ENCODE measurements around the gene TM4SF5. TPM values are rescaled to one million over a fixed set of nuclear protein-coding genes. Genes with fewer than 3 reads are reported as not detected.

Gene TM4SF5
- total and polyA plus RNA-seq, 2 of the 8 experiments (the other 6 are each of a cell fraction or from before 2014, with no cell fraction given): not detected

DNA sequence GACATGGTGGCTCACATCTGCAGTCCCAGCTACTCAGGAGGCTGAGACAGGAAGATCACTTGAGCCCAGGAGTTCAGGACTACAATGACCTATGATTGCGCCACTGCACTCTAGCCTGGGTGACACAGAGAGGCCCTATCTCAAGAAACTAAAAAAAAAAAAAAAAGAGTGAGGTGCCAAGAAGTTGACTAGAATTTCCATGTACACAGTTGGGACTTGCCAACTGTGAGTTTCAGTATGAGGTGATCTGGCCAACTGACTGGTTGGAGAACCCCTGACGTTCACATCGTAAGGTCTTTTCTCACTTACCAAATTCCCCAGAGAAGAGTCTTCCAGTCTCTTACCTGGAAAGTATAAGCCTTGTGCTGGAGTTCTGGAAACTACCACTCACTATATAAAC lies 43.6 kb upstream of the TM4SF5 start:
- H2BK5ac ChIP-seq (ENCODE audit: low read depth, low read length): no peak overlapping the region
- no peak overlapping the region for H2BK12ac ChIP-seq (ENCODE audit: low read depth, low read length)
- H3K79me2 ChIP-seq (ENCODE audit: control insufficient read depth in 1 of 2, insufficient read depth in 2 of 2, low read length in 2 of 2): no peaks in the 10 kb centered on the region
- no peak overlapping the region for H2AFZ ChIP-seq (ENCODE audit: low read length)
- H3K9me3 ChIP-seq (ENCODE audit: insufficient read depth in 2 of 2, low read depth in 1 of 2, low read length in 1 of 2): no peaks in the 10 kb centered on the region
- no peak overlapping the region for H3K14ac ChIP-seq (ENCODE audit: insufficient read length)
- no peak overlapping the region for H3K18ac ChIP-seq (ENCODE audit: extremely low read depth, low read length)
- no peak overlapping the region for H3K56ac ChIP-seq (replicated peaks; ENCODE audit: insufficient read length, low read depth, low read length)
- DNase-seq (ENCODE audit: low read depth in 1 of 2, low spot score in 2 of 2) (no peak), FAIRE-seq (no peak)
- peaks cover 2 to 4% of the 10 kb centered on the region in 2 experiments for H4K20me1 ChIP-seq (replicated peaks in 1 of 2; ENCODE audit: control insufficient read depth in 1 of 2, insufficient read depth in 2 of 2, low read length in 2 of 2)
- H4K91ac ChIP-seq (replicated peaks; ENCODE audit: insufficient read length, low read length): no peak overlapping the region
- H3K27ac ChIP-seq (ENCODE audit: low read depth, low read length): no peak overlapping the region
- H2BK120ac ChIP-seq (replicated peaks; ENCODE audit: low read depth, low read length): no peak overlapping the region
- no peak overlapping the region for H3K4me3 ChIP-seq (ENCODE audit: extremely low read depth in 1 of 4, insufficient read depth in 2 of 4, low read depth in 3 of 4, low read length in 4 of 4)
- H3K27me3 ChIP-seq (replicated peaks in 1 of 4; ENCODE audit: control insufficient read depth in 3 of 4, extremely low read depth in 1 of 4, insufficient read depth in 3 of 4, low read length in 3 of 4): no peaks in the 10 kb centered on the region
- no peak overlapping the region for H3K4ac ChIP-seq (replicated peaks; ENCODE audit: insufficient read length, low read depth, low read length)
- H4K5ac ChIP-seq (ENCODE audit: insufficient read length, low read depth, low read length): no peak overlapping the region
- ChIA-PET POLR2A (ENCODE audit: partially characterized antibody) (interaction anchor here (0.8 to 2.3 kb wide), 3 partner anchors 19 to 79 kb away, joined by 3 to 13 read pairs (median 5); partner anchors contain the start of gene PLD2), CTCF (ENCODE audit: partially characterized antibody) (interaction anchor here (0.6 to 0.7 kb wide), 2 partner anchors 14 to 205 kb away, joined by 3 read pairs; no protein-coding TSS in a partner anchor)
- H3K23ac ChIP-seq (ENCODE audit: insufficient read length): no peak overlapping the region
- no peak for TF ChIP-seq SP2 (IDR thresholded peaks at IDR 0.05; ENCODE audit: low read length)
- WGBS, 2 experiments (ENCODE audit: extremely low coverage in 1 of 2, insufficient coverage in 1 of 2, insufficient read length in 1 of 2, insufficient replicate concordance in 2 of 2, low coverage in 1 of 2, low lambda C conversion rate in 2 of 2, missing lambda C conversion rate in 1 of 2): 62% methylated on average over 3 of the region's 3 CpGs; no CpG with 5 or more reads in 1 of the 2 experiments
- peaks cover 7% of the 10 kb centered on the region for H3K23me2 ChIP-seq (ENCODE audit: low read depth, low read length)
- H4K8ac ChIP-seq (ENCODE audit: extremely low read depth, insufficient read depth, low read length): no peak overlapping the region
- H3K79me1 ChIP-seq (ENCODE audit: low read depth, low read length): no peaks in the 10 kb centered on the region
- no peak overlapping the region for H3K9ac ChIP-seq (replicated peaks in 1 of 4; ENCODE audit: extremely low read depth in 1 of 4, low read depth in 3 of 4, low read length in 3 of 4)
- H2BK15ac ChIP-seq (ENCODE audit: low read length): no peak overlapping the region
- H2BK20ac ChIP-seq (ENCODE audit: low read length): no peak overlapping the region
- H2AK5ac ChIP-seq (ENCODE audit: low read depth, low read length): no peak overlapping the region
- no peaks in the 10 kb centered on the region; a peak in 1 of 7 replicates for H3K4me1 ChIP-seq (replicated peaks in 1 of 4; ENCODE audit: control insufficient read depth in 3 of 4, insufficient read depth in 4 of 4, low read length in 3 of 4)
- H3K36me3 ChIP-seq (ENCODE audit: control insufficient read depth in 2 of 4, insufficient read depth in 4 of 4, low read length in 3 of 4): no peaks in the 10 kb centered on the region
- H3K4me2 ChIP-seq (ENCODE audit: insufficient read depth in 1 of 2, low read depth in 2 of 2, low read length in 2 of 2): no peak overlapping the region
